CD4-positive, alpha-beta memory T cell (primary cell): ENCODE data around the gene ZSCAN22. TPM values are rescaled to one million over a fixed set of nuclear protein-coding genes. Genes with fewer than 3 reads are reported as not detected.
A peak's percentile ranks its signal among the peaks of the same experiment; 100 is the strongest.
"Not testable (repeated sequence)": the region's sequence is repeated elsewhere in the genome, so short reads cannot be mapped to it uniquely, and the experiment has no call there.

Source experiments
- CTCF ChIA-PET: fragments of 350-600 bp; sonication (Branson Sonifier 250); formaldehyde crosslinking; loops from one replicate; lab custom pipeline; 2021; ENCODE audit warnings: inconsistent platforms; ENCODE audit not compliant: partially characterized antibody; lab: Charles Lee
- POLR2A ChIA-PET: fragments of 350-600 bp; sonication (Branson Sonifier 250); formaldehyde crosslinking; loops from one replicate; lab custom pipeline; 2021; ENCODE audit not compliant: partially characterized antibody; lab: Charles Lee
- DNase-seq, 5 donors: peaks; one replicate each; pipeline versions ENCODE4 v3.0.0 to v3.0.0-alpha.2; 2020 to 2022; ENCODE audit warnings: mixed read lengths in 1 of 5
- H3K27ac ChIP-seq: one replicate; pipeline ENCODE4 v1.7.0; 2013; ENCODE audit warnings: low read depth, low read length
- H3K27me3 ChIP-seq: 2 replicates; pipeline ENCODE4 v1.7.0; 2013; ENCODE audit warnings: mild to moderate bottlenecking, low read length, moderate library complexity; ENCODE audit not compliant: insufficient read depth
- H3K36me3 ChIP-seq: 2 replicates; pipeline ENCODE4 v1.7.0; 2013; ENCODE audit warnings: mild to moderate bottlenecking, low read length, moderate library complexity; ENCODE audit not compliant: insufficient read depth
- H3K4me1 ChIP-seq: 2 replicates; pipeline ENCODE4 v1.7.0; 2013; ENCODE audit warnings: mild to moderate bottlenecking, low read length, moderate library complexity; ENCODE audit not compliant: insufficient read depth
- H3K4me3 ChIP-seq, 2 donors: one replicate each; pipeline ENCODE4 v1.7.0; 2013; ENCODE audit warnings: low read length in 2 of 2, mild to moderate bottlenecking in 1 of 2
- H3K9me3 ChIP-seq, 2 donors: one replicate each; pipeline ENCODE4 v1.7.0; 2013; ENCODE audit warnings: low read length in 2 of 2, control low read depth in 1 of 2; ENCODE audit not compliant: control insufficient read depth in 1 of 2
- H3K27ac Mint-ChIP-seq, 7 donors: one replicate each; pipeline ENCODE4 v1.8.0; 2020 to 2021; ENCODE audit warnings: mixed read lengths in 7 of 7, mild to moderate bottlenecking in 6 of 7, inconsistent platforms in 3 of 7, moderate library complexity in 3 of 7
- H3K27me3 Mint-ChIP-seq, 2 donors: one replicate each; pipeline ENCODE4 v1.8.0; 2020 to 2021; ENCODE audit warnings: mixed read lengths in 2 of 2
- H3K36me3 Mint-ChIP-seq, 2 donors: one replicate each; pipeline ENCODE4 v1.8.0; 2020 to 2021; ENCODE audit warnings: mixed read lengths in 2 of 2, inconsistent platforms in 1 of 2, mild to moderate bottlenecking in 1 of 2
- H3K4me1 Mint-ChIP-seq, 4 donors: one replicate each; pipeline ENCODE4 v1.8.0; 2020 to 2021; ENCODE audit warnings: mixed read lengths in 4 of 4, mild to moderate bottlenecking in 1 of 4
- H3K4me3 Mint-ChIP-seq, 8 donors: one replicate each; pipeline ENCODE4 v1.8.0; 2020 to 2021; ENCODE audit warnings: mixed read lengths in 8 of 8, mild to moderate bottlenecking in 7 of 8, moderate library complexity in 6 of 8, inconsistent platforms in 3 of 8
- H3K9me3 Mint-ChIP-seq, 8 donors: one replicate each; pipeline ENCODE4 v1.8.0; 2020 to 2021; ENCODE audit warnings: mixed read lengths in 8 of 8, mild to moderate bottlenecking in 5 of 8, inconsistent platforms in 3 of 8, moderate library complexity in 1 of 8
- intact Hi-C: fragments of 100-400 bp; cut with micrococcal nuclease; formaldehyde crosslinking; loops from one replicate; pipeline ENCODE4 v1.15.1; 2023
- polyA plus RNA-seq, 2 donors: library from polyadenylated mRNA; unstranded; fragments of 300-500 nt; fragmentation: Illumina TruSeq; gene quantifications; one replicate each; pipeline ENCODE4 v1.2.3, GENCODE V29; 2021
- total RNA-seq, 2 experiments: library from RNA; stranded (reverse); gene quantifications; one replicate each; pipeline ENCODE4 v1.2.3, GENCODE V29; 2021

Gene ZSCAN22
- total and polyA plus RNA-seq, 4 experiments from 2014 or later = 0.36 to 5.3 (median 4.2) TPM

DNA sequence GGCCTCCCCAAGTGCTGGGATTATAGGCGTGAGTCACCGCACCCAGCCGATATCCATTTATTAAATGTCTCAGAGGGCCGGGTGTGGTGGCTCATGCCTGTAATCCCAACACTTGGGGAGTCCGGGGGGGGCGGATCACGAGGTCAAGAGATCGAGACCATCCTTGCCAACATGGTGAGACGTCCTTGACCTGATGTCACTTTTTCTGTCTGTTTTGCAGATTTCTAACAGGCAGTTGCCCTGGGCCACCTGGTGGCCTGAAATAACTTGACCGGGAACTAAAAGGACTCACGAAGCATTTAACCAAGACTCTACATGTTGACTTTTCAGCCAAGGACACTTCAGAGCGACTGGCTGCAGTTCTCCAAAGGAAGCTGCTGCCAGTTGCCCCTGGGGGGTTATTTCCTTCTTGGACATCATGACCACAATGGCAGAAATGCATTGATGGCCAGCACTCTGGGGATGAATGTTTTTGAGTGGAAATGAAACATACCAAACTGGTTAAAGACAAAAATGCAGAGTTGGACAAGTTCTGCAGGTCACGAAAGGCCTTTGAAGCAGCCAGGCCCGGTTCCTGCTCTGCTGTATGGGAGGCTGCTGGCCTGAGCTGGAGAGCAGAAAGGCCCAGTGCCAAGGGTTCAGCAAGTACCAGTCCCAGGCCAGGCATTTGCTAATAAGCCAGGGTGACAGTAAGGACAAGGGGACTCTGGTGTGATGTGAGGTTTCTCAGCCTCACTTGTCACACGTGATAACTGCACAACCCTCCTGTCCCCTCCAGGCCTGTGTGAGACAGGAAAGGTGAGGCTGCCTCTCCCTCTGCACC, 45.7 kb downstream of the ZSCAN22 start:
- intact Hi-C loops = no loop called here
- H3K27ac Mint-ChIP-seq = no peak overlapping the region

DNA sequence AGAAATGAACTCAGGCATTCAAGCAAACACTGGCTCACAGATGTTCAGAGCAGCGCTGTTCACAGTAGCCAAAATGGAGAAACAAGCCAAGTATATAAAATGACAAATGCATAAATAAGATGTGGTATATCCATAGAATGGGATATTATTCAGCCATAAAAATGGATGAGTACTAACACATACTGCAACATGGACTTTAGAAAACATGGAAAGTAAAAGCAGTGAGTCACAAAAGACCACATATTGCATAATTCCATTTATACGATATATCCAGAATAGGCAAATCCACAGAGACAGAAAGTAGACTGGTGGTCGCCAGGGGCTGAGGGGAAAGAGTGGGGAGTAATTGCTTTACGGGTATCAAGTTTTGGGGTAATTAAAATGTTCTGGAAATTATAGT, 47.4 kb downstream of the ZSCAN22 start:
- H3K27ac Mint-ChIP-seq = peak overlapping the region in 1 of 7 donors; percentile 12
- Histone ChIP-seq H3K27me3 (no peaks in the 10 kb centered on the region), H3K27ac (no peak overlapping the region), H3K4me3 (no peak overlapping the region), H3K36me3 (no peaks in the 10 kb centered on the region), H3K4me1 (no peaks in the 10 kb centered on the region), H3K9me3 (no peaks in the 10 kb centered on the region)
- ChIA-PET CTCF (interaction anchor here (1.2 kb wide), 1 partner anchor 12 kb away, joined by 3 read pairs; the partner anchor contains the start of gene ZNF497), POLR2A (interaction anchor here (1.1 kb wide), 2 partner anchors 12 to 18 kb away, joined by 4 read pairs; no protein-coding TSS in a partner anchor)
- no peaks in the 10 kb centered on the region for H3K27me3 Mint-ChIP-seq
- H3K4me1 Mint-ChIP-seq = peaks cover 0 to 4% (median 3%) of the 10 kb centered on the region in 4 donors
- no peak for DNase-seq
- intact Hi-C loops = no loop called here
- H3K9me3 Mint-ChIP-seq = no peaks in the 10 kb centered on the region
- H3K36me3 Mint-ChIP-seq = peaks cover 0 to 3% of the 10 kb centered on the region in 2 donors
- H3K4me3 Mint-ChIP-seq = no peak overlapping the region

More for the DNA sequence above, 45.7 kb downstream of the ZSCAN22 start:
- H3K4me3 ChIP-seq = no peak overlapping the region
- no peak for DNase-seq
- no peaks in the 10 kb centered on the region for H3K4me1 ChIP-seq
- Mint-ChIP-seq H3K36me3 (peaks cover 0 to 3% of the 10 kb centered on the region in 2 donors), H3K4me1 (peaks cover 0 to 3% (median 1%) of the 10 kb centered on the region in 4 donors), H3K27me3 (no peaks in the 10 kb centered on the region), H3K4me3 (no peak overlapping the region), H3K9me3 (no peaks in the 10 kb centered on the region)
- H3K27me3 ChIP-seq = no peaks in the 10 kb centered on the region
- no peaks in the 10 kb centered on the region for H3K36me3 ChIP-seq
- H3K9me3 ChIP-seq = no peaks in the 10 kb centered on the region
- ChIA-PET POLR2A (interaction anchor here (0.9 kb wide), 1 partner anchor 10 kb away, joined by 3 read pairs; no protein-coding TSS in a partner anchor), CTCF (interaction anchor here (1.3 kb wide), 1 partner anchor 36 kb away, joined by 3 read pairs; the partner anchor contains the start of gene ZNF584)
- H3K27ac ChIP-seq = no peak overlapping the region

DNA sequence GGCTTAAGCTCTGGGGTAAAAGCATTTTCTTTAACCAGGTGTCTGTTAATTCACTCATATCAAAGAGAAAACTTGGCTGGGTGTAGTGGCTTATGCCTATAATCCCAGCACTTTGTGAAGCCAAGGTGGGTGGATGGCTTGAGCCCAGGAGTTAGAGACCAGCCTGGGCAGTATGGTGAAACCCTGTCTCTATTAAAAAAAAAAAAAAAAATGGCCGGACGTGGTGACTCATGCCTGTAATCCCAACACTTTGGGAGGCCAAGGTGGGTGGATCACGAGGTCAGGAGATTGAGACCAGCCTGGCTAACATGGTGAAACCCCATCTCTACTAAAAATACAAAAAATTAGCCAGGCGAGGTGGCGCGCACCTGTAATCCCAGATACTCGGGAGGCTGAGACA, 49.9 kb downstream of the ZSCAN22 start:
- intact Hi-C loops, H3K27me3 Mint-ChIP-seq, H3K27ac Mint-ChIP-seq, H3K27ac ChIP-seq, H3K4me3 ChIP-seq, CTCF ChIA-PET, H3K9me3 Mint-ChIP-seq, H3K9me3 ChIP-seq, DNase-seq, POLR2A ChIA-PET, H3K36me3 Mint-ChIP-seq, H3K27me3 ChIP-seq, H3K36me3 ChIP-seq, H3K4me3 Mint-ChIP-seq: not testable (repeated sequence)
- peaks cover 10 to 21% (median 16%) of the 10 kb centered on the region in 4 donors for H3K4me1 Mint-ChIP-seq
- H3K4me1 ChIP-seq = peaks cover 12% of the 10 kb centered on the region

DNA sequence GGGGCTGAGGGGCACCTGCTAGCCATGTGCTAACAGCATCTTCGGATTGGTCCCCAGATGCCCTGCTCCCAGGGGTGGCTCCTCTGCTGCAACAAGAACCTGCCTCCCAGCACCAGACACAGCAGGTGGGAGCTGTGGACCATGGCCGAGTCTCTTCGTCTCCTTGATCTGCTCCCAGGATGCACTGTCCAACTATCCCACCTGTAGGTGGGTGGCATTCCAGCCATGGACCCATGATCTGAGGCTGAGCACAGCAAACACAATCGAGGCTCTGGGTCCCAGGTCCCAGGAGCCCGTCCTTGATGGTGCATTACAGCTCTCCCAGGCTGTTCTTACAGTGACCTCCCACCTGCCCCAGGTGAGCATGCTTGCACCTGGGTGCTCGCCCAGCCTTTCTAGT, 52.5 kb downstream of the ZSCAN22 start:
- CTCF ChIA-PET = no interaction called here
- intact Hi-C loops = no loop called here
- H3K36me3 Mint-ChIP-seq = peaks cover 0 to 4% of the 10 kb centered on the region in 2 donors
- no peaks in the 10 kb centered on the region for H3K27me3 ChIP-seq
- POLR2A ChIA-PET = interaction anchor here (0.9 to 3.6 kb wide), 4 partner anchors 16 to 61 kb away, joined by 3 to 44 read pairs (median 4); partner anchors contain the start of genes ZNF132 and ZNF497
- no peaks in the 10 kb centered on the region for H3K9me3 ChIP-seq
- peaks cover 15 to 32% (median 21%) of the 10 kb centered on the region in 4 donors for H3K4me1 Mint-ChIP-seq
- H3K4me3 ChIP-seq = no peak overlapping the region
- H3K36me3 ChIP-seq = no peaks in the 10 kb centered on the region
- peaks cover 0 to 2% (median 0%) of the 10 kb centered on the region in 8 donors for H3K9me3 Mint-ChIP-seq
- H3K27me3 Mint-ChIP-seq = no peaks in the 10 kb centered on the region
- no peak for DNase-seq
- H3K4me1 ChIP-seq = peaks cover 20% of the 10 kb centered on the region
- peak overlapping the region in 7 of 8 donors; percentile 91 to 97 (median 95) for H3K4me3 Mint-ChIP-seq
- peak overlapping the region; percentile 42 to 98 (median 96) for H3K27ac Mint-ChIP-seq
- H3K27ac ChIP-seq = peak overlapping the region; percentile 89

DNA sequence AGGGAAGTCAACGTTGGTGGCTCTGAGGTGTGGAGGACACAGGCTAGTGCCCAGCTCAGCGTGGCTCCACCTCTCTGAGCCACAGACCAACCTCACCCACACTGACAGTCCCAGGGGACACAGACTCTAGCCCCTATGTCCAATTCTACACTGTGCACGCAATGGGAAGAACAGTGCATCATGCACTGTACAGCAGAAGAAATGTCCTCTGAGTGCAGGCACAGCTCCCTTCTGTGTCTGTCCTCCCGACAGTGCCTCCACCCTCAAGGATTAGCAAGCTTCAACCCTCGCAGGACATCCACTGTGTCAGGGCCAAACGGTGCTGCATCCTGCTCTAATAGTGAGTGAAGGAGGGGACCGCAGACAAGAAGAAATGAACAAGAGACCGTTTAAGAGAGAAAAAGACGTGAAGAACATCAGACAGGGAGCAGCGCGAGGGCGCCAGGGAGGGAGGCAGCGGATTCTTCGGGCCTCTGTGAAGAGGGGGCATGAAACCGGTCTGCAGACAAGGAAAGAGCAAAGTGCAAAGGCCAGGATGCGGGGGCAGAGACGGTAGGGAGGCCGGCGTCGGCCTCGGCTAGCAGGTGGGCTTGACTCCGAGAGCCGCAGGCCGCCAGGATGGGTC, 53.4 kb downstream of the ZSCAN22 start:
- intact Hi-C loops = loop anchor here (2.0 to 10.0 kb wide), 2 partner anchors 101 to 155 kb away; partner anchors contain the start of genes ZNF544 and ZNF8
- Histone ChIP-seq H3K4me1 (peaks cover 20% of the 10 kb centered on the region), H3K9me3 (no peaks in the 10 kb centered on the region), H3K4me3 (peak overlapping the region; percentile 61 to 73), H3K27me3 (no peaks in the 10 kb centered on the region), H3K27ac (peak overlapping the region; percentile 89), H3K36me3 (no peaks in the 10 kb centered on the region)
- H3K27ac Mint-ChIP-seq = peak overlapping the region; percentile 84 to 98 (median 96)
- H3K36me3 Mint-ChIP-seq = peaks cover 0 to 4% of the 10 kb centered on the region in 2 donors
- ChIA-PET POLR2A (interaction anchor here (0.8 to 3.6 kb wide), 6 partner anchors 15 to 60 kb away, joined by 3 to 44 read pairs (median 4); partner anchors contain the start of genes RNF225, ZNF132, ZNF497 and ZNF584), CTCF (no interaction called here)
- H3K9me3 Mint-ChIP-seq = peaks cover 0 to 2% (median 0%) of the 10 kb centered on the region in 8 donors
- peak overlapping the region; percentile 91 to 97 (median 94) for H3K4me3 Mint-ChIP-seq
- DNase-seq = no peak
- peaks cover 15 to 35% (median 21%) of the 10 kb centered on the region in 4 donors for H3K4me1 Mint-ChIP-seq
- H3K27me3 Mint-ChIP-seq = no peaks in the 10 kb centered on the region

DNA sequence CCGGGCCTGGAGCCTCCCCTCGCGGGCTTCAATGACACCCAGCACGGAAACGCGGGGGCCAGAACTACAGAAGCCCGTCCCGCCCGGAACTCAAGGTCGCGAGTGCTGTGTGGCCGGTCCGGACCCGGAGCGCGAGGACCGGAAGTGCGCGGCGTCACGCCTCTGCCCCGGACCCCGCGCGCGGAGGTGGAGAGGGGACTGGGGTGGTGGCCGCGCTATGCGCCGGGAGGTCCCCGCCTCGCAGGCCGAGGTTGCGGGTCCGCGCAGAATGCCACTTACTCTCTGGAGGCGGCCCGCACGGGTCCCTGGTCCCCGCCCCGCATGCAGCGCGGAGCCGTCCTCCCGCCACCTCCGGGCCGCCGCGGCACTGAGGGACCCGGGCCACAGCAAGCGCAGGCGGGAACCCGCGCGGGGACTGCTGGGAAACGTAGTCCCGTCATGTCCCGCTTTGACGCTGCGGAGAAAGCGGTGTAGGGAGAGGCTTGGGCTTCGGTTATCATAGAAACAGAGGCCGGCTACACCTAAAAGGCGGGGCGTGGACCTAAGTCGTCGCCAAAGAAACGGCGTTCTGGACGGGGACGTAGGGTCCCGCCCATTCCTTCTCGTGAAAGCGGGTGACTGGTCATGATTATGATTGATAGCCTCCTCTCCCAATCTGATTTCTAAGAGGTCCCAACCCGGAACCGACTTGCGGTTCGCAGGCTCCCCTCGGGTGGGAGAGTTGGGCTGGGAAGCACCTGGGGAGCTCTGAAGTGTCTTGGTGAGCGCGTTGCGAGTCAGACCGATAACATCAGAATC, 54.1 kb downstream of the ZSCAN22 start, which contains the start of gene ZNF837:
ZNF837 (minus strand) TSS at position 369 of the 798 bp plus-strand sequence. CDS start 11,698 bp downstream, outside the sequence.
- Histone ChIP-seq H3K4me1 (peaks cover 26% of the 10 kb centered on the region), H3K27ac (peak within 1 kb of the TSS; percentile 89), H3K9me3 (no peaks in the 10 kb centered on the region), H3K4me3 (peak within 1 kb of the TSS; percentile 61 to 85), H3K36me3 (no peaks in the 10 kb centered on the region), H3K27me3 (no peaks in the 10 kb centered on the region)
- CTCF ChIA-PET = interaction anchor here (1.0 to 1.1 kb wide), 2 partner anchors 18 to 73 kb away, joined by 3 to 4 read pairs; partner anchors contain the start of gene ZNF497
- peak within 1 kb of the TSS; percentile 91 to 97 (median 95) for H3K4me3 Mint-ChIP-seq
- peaks cover 18 to 42% (median 26%) of the 10 kb centered on the region in 4 donors for H3K4me1 Mint-ChIP-seq
- H3K27ac Mint-ChIP-seq = peak within 1 kb of the TSS; percentile 84 to 98 (median 97)
- peaks cover 0 to 4% of the 10 kb centered on the region in 2 donors for H3K36me3 Mint-ChIP-seq
- intact Hi-C loops = loop anchor here (1.0 to 10.0 kb wide), 13 partner anchors 19 to 198 kb away; partner anchors contain the start of genes ERVK3-1, ZNF132, ZNF274 and ZNF324
- no peaks in the 10 kb centered on the region for H3K27me3 Mint-ChIP-seq
- POLR2A ChIA-PET = interaction anchor here (0.9 to 3.6 kb wide), 9 partner anchors 11 to 163 kb away, joined by 3 to 44 read pairs (median 6); partner anchors contain the start of genes TRIM28, ZBTB45, ZNF324B and ZNF497
- peaks cover 0 to 2% (median 0%) of the 10 kb centered on the region in 8 donors for H3K9me3 Mint-ChIP-seq
- peak; percentile 97 to 100 (median 99) for DNase-seq
